Measurements from ENCODE around the gene ACBD4.

DNA sequence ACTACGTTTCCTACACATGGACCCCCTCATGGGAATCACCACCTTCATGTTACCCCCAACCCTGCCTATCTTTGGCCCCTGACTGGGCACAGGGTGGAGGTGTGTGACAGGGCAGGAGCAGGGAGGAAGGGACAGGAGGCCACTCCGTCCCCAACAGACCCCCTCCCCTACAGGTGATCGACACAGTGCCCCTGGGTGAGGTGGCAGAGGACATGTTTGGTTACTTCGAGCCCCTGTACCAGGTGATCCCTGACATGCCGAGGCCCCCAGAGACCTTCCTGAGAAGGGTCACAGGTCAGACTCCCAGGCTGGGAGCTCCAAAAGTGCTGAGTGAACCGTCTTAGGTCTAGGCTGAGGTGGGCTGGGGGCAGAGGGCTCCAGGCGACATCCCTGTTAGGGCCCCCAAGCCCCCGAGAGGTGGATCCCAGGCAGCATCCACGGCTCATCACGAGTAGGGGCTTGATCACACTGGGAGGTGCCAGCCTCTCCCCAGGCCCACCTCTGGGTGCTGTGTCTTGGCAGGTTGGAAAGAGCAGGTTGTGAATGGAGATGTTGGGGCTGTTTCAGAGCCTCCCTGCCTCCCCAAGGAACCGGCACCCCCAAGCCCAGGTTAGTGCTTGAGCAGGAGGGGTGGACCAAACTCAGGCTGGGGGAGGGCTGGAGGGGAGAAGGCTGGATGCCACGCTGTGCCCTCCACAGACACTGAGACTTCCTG, 1.5 kb downstream of the ACBD4 start:
- TF ChIP-seq, protein P1, sequence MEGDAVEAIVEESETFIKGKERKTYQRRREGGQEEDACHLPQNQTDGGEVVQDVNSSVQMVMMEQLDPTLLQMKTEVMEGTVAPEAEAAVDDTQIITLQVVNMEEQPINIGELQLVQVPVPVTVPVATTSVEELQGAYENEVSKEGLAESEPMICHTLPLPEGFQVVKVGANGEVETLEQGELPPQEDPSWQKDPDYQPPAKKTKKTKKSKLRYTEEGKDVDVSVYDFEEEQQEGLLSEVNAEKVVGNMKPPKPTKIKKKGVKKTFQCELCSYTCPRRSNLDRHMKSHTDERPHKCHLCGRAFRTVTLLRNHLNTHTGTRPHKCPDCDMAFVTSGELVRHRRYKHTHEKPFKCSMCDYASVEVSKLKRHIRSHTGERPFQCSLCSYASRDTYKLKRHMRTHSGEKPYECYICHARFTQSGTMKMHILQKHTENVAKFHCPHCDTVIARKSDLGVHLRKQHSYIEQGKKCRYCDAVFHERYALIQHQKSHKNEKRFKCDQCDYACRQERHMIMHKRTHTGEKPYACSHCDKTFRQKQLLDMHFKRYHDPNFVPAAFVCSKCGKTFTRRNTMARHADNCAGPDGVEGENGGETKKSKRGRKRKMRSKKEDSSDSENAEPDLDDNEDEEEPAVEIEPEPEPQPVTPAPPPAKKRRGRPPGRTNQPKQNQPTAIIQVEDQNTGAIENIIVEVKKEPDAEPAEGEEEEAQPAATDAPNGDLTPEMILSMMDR (IDR thresholded peaks at IDR 0.05) = no peak
- no peak for TF ChIP-seq POLR2A (IDR thresholded peaks at IDR 0.05)

Data from body of pancreas (tissue), 4 donors.